Colonic mucosa (tissue), 4 donors: ENCODE measurements around the gene ZMIZ1. TPM values are rescaled to one million over a fixed set of nuclear protein-coding genes. Genes with fewer than 3 reads are reported as not detected.

Source experiments
- DNase-seq: peaks from one replicate; pipeline ENCODE4 v3.0.0-alpha.2; 2020
- H3K27ac ChIP-seq: fragments of 200-600 bp; one replicate; pipeline ENCODE4 v1.8.0; 2021
- H3K27me3 ChIP-seq: fragments of 200-600 bp; one replicate; pipeline ENCODE4 v1.8.0; 2021
- H3K36me3 ChIP-seq: fragments of 200-600 bp; one replicate; pipeline ENCODE4 v1.8.0; 2021
- H3K4me1 ChIP-seq: fragments of 200-600 bp; one replicate; pipeline ENCODE4 v1.8.0; 2021; ENCODE audit warnings: mild to moderate bottlenecking
- H3K4me3 ChIP-seq: fragments of 200-600 bp; one replicate; pipeline ENCODE4 v1.8.0; 2021
- H3K9ac ChIP-seq, 2 donors: one replicate each; pipeline ENCODE4 v1.7.0; 2013; ENCODE audit warnings: control low read depth in 2 of 2, low read depth in 2 of 2, low read length in 2 of 2
- H3K9me3 ChIP-seq: fragments of 200-600 bp; one replicate; pipeline ENCODE4 v1.8.0; 2021
- CTCF ChIP-seq: fragments of 200-600 bp; IDR thresholded peaks from one replicate; pipeline ENCODE4 v1.8.0; 2022; ENCODE audit warnings: antibody characterized with exemption, mild to moderate bottlenecking
- intact Hi-C: fragments of 100-400 bp; cut with DNase I; formaldehyde crosslinking; loops from one replicate; pipeline ENCODE4 v1.14.1; 2022
- total RNA-seq, 2 donors: library from RNA; stranded (reverse); fragmentation: NEBNext Ultra II Directional in 1 of 2; extraction: Animal tissue kit (Norgen Biotek cat#: 25700) in 1 of 2; gene quantifications; one replicate each; pipeline ENCODE4 v1.2.1, GENCODE V29; 2021
- donor health status: healthy.
- donor health status: DM: no; HTN: no; CAD: no.
- donor health status: DM: no; HTN: no; CAD: no.

Gene ZMIZ1
- total RNA-seq, 2 donors from 2014 or later: 51.0 to 54.0 TPM

- Histone ChIP-seq H3K4me1 (no peaks in the 10 kb centered on the region), H3K27me3 (no peaks in the 10 kb centered on the region), H3K27ac (no peak overlapping the region), H3K9me3 (no peaks in the 10 kb centered on the region), H3K36me3 (no peaks in the 10 kb centered on the region), H3K4me3 (no peak overlapping the region), H3K9ac (no peak overlapping the region)
- TF ChIP-seq CTCF: no peak
- intact Hi-C loops: no loop called here
- no peak for DNase-seq
Observed at GRCh38 chr10:79232864-79233263, 164.1 kb downstream of the ZMIZ1 start.

DNA sequence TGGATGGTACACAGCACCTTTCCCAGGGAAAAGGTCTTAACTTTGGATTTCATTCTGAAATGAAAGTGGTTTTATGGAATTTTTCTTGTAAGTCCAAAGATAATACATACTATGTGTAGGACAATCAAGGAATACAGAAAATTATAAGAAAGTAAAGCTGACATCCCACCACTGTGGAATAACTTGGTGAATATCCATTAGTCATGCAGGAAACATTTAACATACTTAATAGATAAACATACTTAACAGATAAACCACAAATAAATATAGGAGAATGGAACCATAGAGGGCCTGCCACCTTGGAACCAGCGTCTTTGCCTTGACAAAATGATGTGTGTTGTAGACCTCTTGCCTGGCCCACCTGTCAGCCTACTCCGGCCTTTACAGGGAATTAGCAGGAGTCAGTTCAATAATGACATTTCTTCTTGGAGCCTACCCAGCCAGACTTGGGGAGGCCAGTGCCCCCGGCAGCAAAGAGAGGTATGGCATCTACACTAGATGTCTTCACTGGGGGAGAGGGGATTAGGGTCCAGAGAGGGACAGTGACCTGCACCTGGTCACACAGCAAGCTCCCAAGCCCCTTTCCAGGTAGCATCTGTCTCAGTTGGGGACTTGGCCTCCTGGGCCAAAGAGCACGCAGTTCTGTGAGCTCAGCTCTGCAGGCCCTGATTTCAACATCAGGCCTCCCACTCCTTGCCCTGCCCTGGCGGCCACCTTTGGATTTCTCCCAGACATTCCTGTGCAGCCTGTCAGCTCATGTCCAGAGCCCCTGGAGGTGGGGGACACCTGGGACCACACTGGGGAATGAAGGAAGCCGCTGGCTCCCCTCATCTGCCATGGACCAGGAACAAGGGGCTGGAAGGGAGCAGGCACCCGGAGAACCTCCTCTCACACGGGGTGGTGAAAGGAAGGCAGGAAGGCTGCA lies 165.9 kb downstream of the ZMIZ1 start:
- TF ChIP-seq CTCF: no peak
- Histone ChIP-seq H3K9me3 (no peaks in the 10 kb centered on the region), H3K27me3 (no peaks in the 10 kb centered on the region), H3K4me1 (no peaks in the 10 kb centered on the region), H3K4me3 (no peak overlapping the region), H3K36me3 (no peaks in the 10 kb centered on the region), H3K27ac (no peak overlapping the region), H3K9ac (no peak overlapping the region)
- DNase-seq: no peak
- intact Hi-C loops: no loop called here

DNA sequence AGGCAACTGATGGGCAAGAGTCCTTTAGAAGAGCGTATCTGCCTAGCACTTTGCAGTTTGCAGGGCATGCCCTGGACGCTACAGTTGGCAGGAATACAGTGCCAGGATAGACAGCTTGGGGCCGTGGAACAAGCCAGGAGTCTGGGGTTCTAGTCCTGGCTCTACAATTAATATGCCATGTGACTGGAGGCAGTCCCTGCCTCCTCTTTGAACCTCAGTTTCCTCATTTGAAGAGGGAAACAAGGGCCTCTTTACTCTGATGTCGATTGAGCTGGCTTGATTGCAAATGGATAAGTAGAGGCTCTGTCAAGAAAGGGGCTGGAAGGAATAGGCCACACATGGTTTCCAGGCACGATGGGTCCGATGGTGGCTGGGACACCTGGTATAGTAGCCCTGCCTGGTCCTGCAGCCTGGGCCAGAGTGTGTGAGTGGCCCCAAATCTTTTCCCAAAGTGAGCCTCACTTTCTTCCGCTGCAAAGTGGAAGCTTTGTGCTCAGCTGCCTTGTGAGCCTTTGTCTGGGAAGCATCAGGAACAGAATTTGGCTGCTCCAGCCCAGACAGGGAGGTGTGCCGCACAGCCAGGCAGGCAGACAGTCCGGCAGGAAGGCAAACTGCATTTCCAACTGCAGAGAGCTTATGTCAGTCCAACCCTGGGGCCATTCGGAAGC lies 167.1 kb downstream of the ZMIZ1 start:
- H3K4me3 ChIP-seq: no peak overlapping the region
- no peak overlapping the region for H3K9ac ChIP-seq
- no peak for DNase-seq
- no peak for TF ChIP-seq CTCF
- H3K27me3 ChIP-seq: no peaks in the 10 kb centered on the region
- intact Hi-C loops: no loop called here
- no peaks in the 10 kb centered on the region for H3K9me3 ChIP-seq
- H3K36me3 ChIP-seq: no peaks in the 10 kb centered on the region
- H3K4me1 ChIP-seq: peaks cover under 1% of the 10 kb centered on the region
- H3K27ac ChIP-seq: no peak overlapping the region

- Histone ChIP-seq H3K4me3 (no peak overlapping the region), H3K9ac (no peak overlapping the region), H3K36me3 (no peaks in the 10 kb centered on the region), H3K9me3 (no peaks in the 10 kb centered on the region), H3K27me3 (no peaks in the 10 kb centered on the region), H3K27ac (no peak overlapping the region), H3K4me1 (peaks cover 5% of the 10 kb centered on the region)
- intact Hi-C loops: no loop called here
- TF ChIP-seq CTCF: no peak
- no peak for DNase-seq
Observed at GRCh38 chr10:79236433-79236765, 167.6 kb downstream of the ZMIZ1 start.

- no peak overlapping the region for H3K27ac ChIP-seq
Observed at GRCh38 chr10:79237454-79238157, 168.8 kb downstream of the ZMIZ1 start.

More at GRCh38 chr10:79237454-79238157, 168.8 kb downstream of the ZMIZ1 start:
- DNase-seq: no peak
- intact Hi-C loops: no loop called here
- TF ChIP-seq CTCF: no peak
- Histone ChIP-seq H3K9me3 (no peaks in the 10 kb centered on the region), H3K9ac (no peak overlapping the region), H3K4me1 (peaks cover 8% of the 10 kb centered on the region), H3K27me3 (no peaks in the 10 kb centered on the region), H3K4me3 (no peak overlapping the region), H3K36me3 (no peaks in the 10 kb centered on the region)
